ENCODE results near the gene COX19.

DNA sequence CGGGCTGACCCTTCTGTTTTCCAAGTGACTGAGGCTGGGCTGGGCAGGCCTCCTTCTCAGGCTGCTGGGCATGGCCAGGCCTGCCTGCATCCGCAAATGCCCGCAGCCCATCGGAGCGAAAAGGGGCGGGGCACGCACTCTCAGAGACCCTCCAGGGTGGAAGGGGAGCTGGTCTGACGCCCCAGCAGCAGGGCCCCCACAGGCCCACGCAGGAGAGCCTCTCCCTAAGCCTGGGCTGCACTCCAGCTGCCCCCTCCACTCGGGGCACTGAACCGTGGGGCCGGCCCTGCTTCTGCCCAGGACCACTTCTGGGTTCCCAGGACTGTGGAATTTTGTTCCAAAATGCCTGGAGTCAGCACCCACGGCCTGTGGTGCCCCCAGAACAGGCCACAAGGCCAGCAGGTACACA is 30.2 kb downstream of the COX19 start:
- TF ChIP-seq ATF3 (IDR thresholded peaks at IDR 0.05), result no peak
- TF ChIP-seq CTCF (IDR thresholded peaks at IDR 0.05 in 2 of 3, conservative IDR thresholded peaks at IDR 0.05 in 1 of 3; ENCODE audit: borderline replicate concordance in 1 of 3, insufficient read depth in 1 of 3, low read depth in 2 of 3, low read length in 2 of 3), result no peak
- TF ChIP-seq EGR1 (IDR thresholded peaks at IDR 0.05; ENCODE audit: low read depth), result no peak
- no peak for TF ChIP-seq EZH2 (IDR thresholded peaks at IDR 0.05)
- TF ChIP-seq ELF1 (IDR thresholded peaks at IDR 0.05; ENCODE audit: borderline replicate concordance, low read depth), result no peak
- TF ChIP-seq, protein P1, sequence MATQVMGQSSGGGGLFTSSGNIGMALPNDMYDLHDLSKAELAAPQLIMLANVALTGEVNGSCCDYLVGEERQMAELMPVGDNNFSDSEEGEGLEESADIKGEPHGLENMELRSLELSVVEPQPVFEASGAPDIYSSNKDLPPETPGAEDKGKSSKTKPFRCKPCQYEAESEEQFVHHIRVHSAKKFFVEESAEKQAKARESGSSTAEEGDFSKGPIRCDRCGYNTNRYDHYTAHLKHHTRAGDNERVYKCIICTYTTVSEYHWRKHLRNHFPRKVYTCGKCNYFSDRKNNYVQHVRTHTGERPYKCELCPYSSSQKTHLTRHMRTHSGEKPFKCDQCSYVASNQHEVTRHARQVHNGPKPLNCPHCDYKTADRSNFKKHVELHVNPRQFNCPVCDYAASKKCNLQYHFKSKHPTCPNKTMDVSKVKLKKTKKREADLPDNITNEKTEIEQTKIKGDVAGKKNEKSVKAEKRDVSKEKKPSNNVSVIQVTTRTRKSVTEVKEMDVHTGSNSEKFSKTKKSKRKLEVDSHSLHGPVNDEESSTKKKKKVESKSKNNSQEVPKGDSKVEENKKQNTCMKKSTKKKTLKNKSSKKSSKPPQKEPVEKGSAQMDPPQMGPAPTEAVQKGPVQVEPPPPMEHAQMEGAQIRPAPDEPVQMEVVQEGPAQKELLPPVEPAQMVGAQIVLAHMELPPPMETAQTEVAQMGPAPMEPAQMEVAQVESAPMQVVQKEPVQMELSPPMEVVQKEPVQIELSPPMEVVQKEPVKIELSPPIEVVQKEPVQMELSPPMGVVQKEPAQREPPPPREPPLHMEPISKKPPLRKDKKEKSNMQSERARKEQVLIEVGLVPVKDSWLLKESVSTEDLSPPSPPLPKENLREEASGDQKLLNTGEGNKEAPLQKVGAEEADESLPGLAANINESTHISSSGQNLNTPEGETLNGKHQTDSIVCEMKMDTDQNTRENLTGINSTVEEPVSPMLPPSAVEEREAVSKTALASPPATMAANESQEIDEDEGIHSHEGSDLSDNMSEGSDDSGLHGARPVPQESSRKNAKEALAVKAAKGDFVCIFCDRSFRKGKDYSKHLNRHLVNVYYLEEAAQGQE (IDR thresholded peaks at IDR 0.05; ENCODE audit: low read depth), result no peak
- TF ChIP-seq POLR2A (IDR thresholded peaks at IDR 0.05; ENCODE audit: borderline replicate concordance, extremely low read depth, insufficient read depth, insufficient read length), result no peak
- no peak for TF ChIP-seq JUND (IDR thresholded peaks at IDR 0.05)
- no peak for TF ChIP-seq YY1 (IDR thresholded peaks at IDR 0.05; ENCODE audit: extremely low read depth, insufficient replicate concordance, low read depth, low read length)
- no peak for TF ChIP-seq EZH2phosphoT487 (IDR thresholded peaks at IDR 0.05; ENCODE audit: borderline replicate concordance)
- no peak for TF ChIP-seq ZBTB33 (IDR thresholded peaks at IDR 0.05; ENCODE audit: extremely low read depth, insufficient replicate concordance, low read length)
- no peak for TF ChIP-seq SP1 (IDR thresholded peaks at IDR 0.05; ENCODE audit: low read depth)

Data from HCT116 (cell line).